DOHH2 (cell line): ENCODE measurements around the gene KIAA0513.

ENCODE experiments used
- H3F3A ChIP-seq: fragments of 200-600 bp; sonication (generic), shearing (Covaris generic); 2 replicates; pipeline ENCODE4 v1.6.0; 2016; ENCODE audit warnings: antibody characterized with exemption, mild to moderate bottlenecking; ENCODE audit not compliant: control insufficient read depth, insufficient read depth
- H3K27ac ChIP-seq: fragments of 200-600 bp; sonication (generic); 2 replicates; pipeline ENCODE4 v1.5.1; 2014; ENCODE audit warnings: low read depth, mild to moderate bottlenecking, low read length, moderate library complexity
- H3K27me3 ChIP-seq: fragments of 200-600 bp; sonication (generic); 2 replicates; pipeline ENCODE4 v1.6.1; 2014; ENCODE audit warnings: mild to moderate bottlenecking, low read length, mixed read lengths; ENCODE audit not compliant: control insufficient read depth
- H3K36me3 ChIP-seq: fragments of 200-600 bp; sonication (generic); 2 replicates; pipeline ENCODE4 v1.6.1; 2014; ENCODE audit warnings: mild to moderate bottlenecking, low read length, moderate library complexity, mixed read lengths; ENCODE audit not compliant: control insufficient read depth
- H3K4me1 ChIP-seq: fragments of 200-600 bp; sonication (generic); 2 replicates; pipeline ENCODE4 v1.6.1; 2014; ENCODE audit warnings: mild to moderate bottlenecking, low read length, mixed read lengths; ENCODE audit not compliant: control insufficient read depth
- H3K4me2 ChIP-seq: fragments of 200-600 bp; sonication (generic); 2 replicates; pipeline ENCODE4 v1.6.0; 2014; ENCODE audit warnings: mild to moderate bottlenecking, low read length, moderate library complexity
- H3K4me3 ChIP-seq: fragments of 200-600 bp; sonication (generic); 2 replicates; pipeline ENCODE4 v1.5.1; 2014; ENCODE audit warnings: mild to moderate bottlenecking, low read length, mixed read lengths
- H3K79me2 ChIP-seq: fragments of 200-600 bp; sonication (generic); 2 replicates; pipeline ENCODE4 v1.6.1; 2014; ENCODE audit warnings: mild to moderate bottlenecking, low read length, mixed read lengths; ENCODE audit not compliant: control insufficient read depth
- H3K9me2 ChIP-seq: fragments of 200-600 bp; sonication (generic); replicated peaks from 2 replicates; pipeline ENCODE4 v1.6.1; 2014; ENCODE audit warnings: mild to moderate bottlenecking, low read length, mixed read lengths; ENCODE audit not compliant: control insufficient read depth
- H3K9me3 ChIP-seq: fragments of 200-600 bp; sonication (generic); 2 replicates; pipeline ENCODE4 v1.6.1; 2014; ENCODE audit warnings: antibody characterized with exemption, low read length, mixed read lengths; ENCODE audit not compliant: control insufficient read depth, insufficient read depth
- H4K20me1 ChIP-seq: fragments of 200-600 bp; sonication (generic); 2 replicates; pipeline ENCODE4 v1.6.0; 2014; ENCODE audit warnings: low read depth, mild to moderate bottlenecking, antibody characterized with exemption, low read length, moderate library complexity; ENCODE audit not compliant: control insufficient read depth, insufficient read depth
- CTCF ChIP-seq: fragments of 200-600 bp; sonication (generic); IDR thresholded peaks from one replicate; pipeline ENCODE4 v1.5.1; 2014; ENCODE audit warnings: antibody characterized with exemption, mild to moderate bottlenecking, low read depth, low read length; ENCODE audit not compliant: poor library complexity, severe bottlenecking
- EZH2phosphoT487 ChIP-seq: fragments of 200-600 bp; sonication (generic); IDR thresholded peaks from 2 replicates; pipeline ENCODE4 v1.6.1; 2017; ENCODE audit warnings: borderline replicate concordance, mild to moderate bottlenecking, antibody characterized with exemption, low read length, moderate library complexity, mixed read lengths

The KIAA0513 gene

GRCh38 chr16:85018529-85019236 lies 8.9 kb upstream of the KIAA0513 start:
- Histone ChIP-seq H3K27me3 (peaks cover 26% of the 10 kb centered on the region), H3K27ac (no peak overlapping the region), H3K9me3 (no peaks in the 10 kb centered on the region), H3K36me3 (no peaks in the 10 kb centered on the region), H4K20me1 (no peaks in the 10 kb centered on the region), H3K4me3 (no peak overlapping the region), H3K9me2 (no peaks in the 10 kb centered on the region), H3K4me1 (no peaks in the 10 kb centered on the region), H3K4me2 (no peak overlapping the region), H3F3A (no peaks in the 10 kb centered on the region), H3K79me2 (no peaks in the 10 kb centered on the region)
- no peak for TF ChIP-seq CTCF
- no peak for TF ChIP-seq EZH2phosphoT487

GRCh38 chr16:85019659-85020245 lies 7.8 kb upstream of the KIAA0513 start:
- no peak overlapping the region for H3K27ac ChIP-seq
- no peaks in the 10 kb centered on the region for H3K79me2 ChIP-seq
- H3K4me1 ChIP-seq, result no peaks in the 10 kb centered on the region
- no peaks in the 10 kb centered on the region for H3K9me3 ChIP-seq
- no peaks in the 10 kb centered on the region for H3K36me3 ChIP-seq
- peaks cover 22% of the 10 kb centered on the region for H3K27me3 ChIP-seq
- no peak overlapping the region for H3K4me3 ChIP-seq
- TF ChIP-seq EZH2phosphoT487 (no peak), CTCF (no peak)
- no peak overlapping the region for H3K4me2 ChIP-seq
- H3K9me2 ChIP-seq, result no peaks in the 10 kb centered on the region
- H3F3A ChIP-seq, result no peaks in the 10 kb centered on the region
- no peaks in the 10 kb centered on the region for H4K20me1 ChIP-seq

GRCh38 chr16:85025781-85026653 lies 1.6 kb upstream of the KIAA0513 start:
- H3F3A ChIP-seq, result no peaks in the 10 kb centered on the region
- H3K27ac ChIP-seq, result no peak overlapping the region
- H3K4me1 ChIP-seq, result peaks cover 12% of the 10 kb centered on the region
- H3K9me3 ChIP-seq, result no peaks in the 10 kb centered on the region
- no peak for TF ChIP-seq CTCF
- no peak for TF ChIP-seq EZH2phosphoT487
- H3K4me3 ChIP-seq, result no peak overlapping the region
- H3K79me2 ChIP-seq, result no peaks in the 10 kb centered on the region
- H3K4me2 ChIP-seq, result no peak overlapping the region
- peaks cover 24% of the 10 kb centered on the region for H3K27me3 ChIP-seq
- H4K20me1 ChIP-seq, result no peaks in the 10 kb centered on the region
- H3K9me2 ChIP-seq, result no peaks in the 10 kb centered on the region
- H3K36me3 ChIP-seq, result no peaks in the 10 kb centered on the region
